Upper lobe of left lung (tissue), 4 donors: ENCODE results near the gene CCDC136.

Experiments used
- POLR2A ChIP-seq, 4 donors: fragments of 450-650 bp; IDR thresholded peaks; one replicate each; pipeline ENCODE4 v1.5.1; 2016 to 2017; ENCODE audit warnings: antibody characterized with exemption in 4 of 4, mild to moderate bottlenecking in 2 of 4
- POLR2AphosphoS5 ChIP-seq, 2 donors: sonication (generic); formaldehyde crosslinking; IDR thresholded peaks; one replicate each; pipeline ENCODE4 v1.5.1; 2017; ENCODE audit warnings: antibody characterized with exemption in 2 of 2
- TF ChIP-seq, protein P1 (sequence below), 6 experiments: fragments of 450-650 bp in 4 of 6; fragments of 200-600 bp in 2 of 6; sonication (generic) in 2 of 6; IDR thresholded peaks; one replicate each; pipeline ENCODE4 v1.5.1; 2016 to 2019; ENCODE audit warnings: antibody characterized with exemption in 6 of 6

DNA sequence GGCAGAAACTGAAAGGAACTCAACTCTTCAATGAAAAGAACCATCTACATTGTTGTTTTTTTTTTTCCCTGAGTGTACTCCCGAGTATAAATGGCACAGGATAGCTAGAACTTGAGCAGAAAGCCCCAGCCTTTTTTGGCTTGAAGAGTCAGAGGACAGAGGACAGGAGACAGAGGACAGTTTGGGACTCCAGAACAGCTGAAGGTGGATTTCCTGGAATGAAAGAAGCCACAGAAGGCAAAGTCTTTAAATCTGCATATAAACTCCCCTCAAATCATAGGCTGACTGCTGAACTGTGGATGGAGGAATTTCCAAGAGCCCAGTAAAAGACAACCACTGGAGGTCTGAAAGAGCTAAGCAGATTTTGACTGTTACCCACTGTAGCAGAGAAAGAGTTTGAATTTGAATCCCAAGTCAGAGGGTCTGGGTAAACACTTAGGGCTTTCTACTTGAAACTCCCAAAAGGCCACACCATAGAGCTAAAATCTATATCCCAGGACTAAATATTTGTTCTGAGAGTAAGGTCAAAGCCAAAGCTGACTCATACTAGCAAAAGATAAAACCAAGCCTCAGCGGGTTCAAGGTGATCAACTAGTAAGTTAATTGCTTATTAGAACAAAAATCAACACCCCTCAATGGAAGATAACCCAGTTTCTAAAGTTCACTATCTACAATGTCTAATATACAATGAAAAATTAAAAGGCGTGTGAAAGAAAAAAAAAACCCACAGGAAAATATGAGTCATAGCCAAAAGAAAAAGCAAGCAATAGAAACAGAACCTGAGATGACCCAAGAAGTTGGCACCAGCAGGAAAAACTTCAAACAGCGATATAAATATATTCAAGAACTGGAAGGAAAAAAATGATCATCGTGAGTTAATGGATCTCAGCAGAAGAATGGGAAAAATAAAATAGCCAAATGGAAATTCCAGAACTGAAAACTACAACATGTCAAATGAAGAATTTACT lies 14.3 kb upstream of the CCDC136 start:
- TF ChIP-seq, protein P1, sequence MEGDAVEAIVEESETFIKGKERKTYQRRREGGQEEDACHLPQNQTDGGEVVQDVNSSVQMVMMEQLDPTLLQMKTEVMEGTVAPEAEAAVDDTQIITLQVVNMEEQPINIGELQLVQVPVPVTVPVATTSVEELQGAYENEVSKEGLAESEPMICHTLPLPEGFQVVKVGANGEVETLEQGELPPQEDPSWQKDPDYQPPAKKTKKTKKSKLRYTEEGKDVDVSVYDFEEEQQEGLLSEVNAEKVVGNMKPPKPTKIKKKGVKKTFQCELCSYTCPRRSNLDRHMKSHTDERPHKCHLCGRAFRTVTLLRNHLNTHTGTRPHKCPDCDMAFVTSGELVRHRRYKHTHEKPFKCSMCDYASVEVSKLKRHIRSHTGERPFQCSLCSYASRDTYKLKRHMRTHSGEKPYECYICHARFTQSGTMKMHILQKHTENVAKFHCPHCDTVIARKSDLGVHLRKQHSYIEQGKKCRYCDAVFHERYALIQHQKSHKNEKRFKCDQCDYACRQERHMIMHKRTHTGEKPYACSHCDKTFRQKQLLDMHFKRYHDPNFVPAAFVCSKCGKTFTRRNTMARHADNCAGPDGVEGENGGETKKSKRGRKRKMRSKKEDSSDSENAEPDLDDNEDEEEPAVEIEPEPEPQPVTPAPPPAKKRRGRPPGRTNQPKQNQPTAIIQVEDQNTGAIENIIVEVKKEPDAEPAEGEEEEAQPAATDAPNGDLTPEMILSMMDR (IDR thresholded peaks at IDR 0.05), result no peak
- TF ChIP-seq POLR2A (IDR thresholded peaks at IDR 0.05) (no peak), POLR2AphosphoS5 (IDR thresholded peaks at IDR 0.05) (no peak)
